Measurements from ENCODE around the gene SLC37A1. TPM values are rescaled to one million over a fixed set of nuclear protein-coding genes. Genes with fewer than 3 reads are reported as not detected.

Gene SLC37A1
- total RNA-seq, 2 donors from 2014 or later: 22.7 to 47.0 TPM

DNA sequence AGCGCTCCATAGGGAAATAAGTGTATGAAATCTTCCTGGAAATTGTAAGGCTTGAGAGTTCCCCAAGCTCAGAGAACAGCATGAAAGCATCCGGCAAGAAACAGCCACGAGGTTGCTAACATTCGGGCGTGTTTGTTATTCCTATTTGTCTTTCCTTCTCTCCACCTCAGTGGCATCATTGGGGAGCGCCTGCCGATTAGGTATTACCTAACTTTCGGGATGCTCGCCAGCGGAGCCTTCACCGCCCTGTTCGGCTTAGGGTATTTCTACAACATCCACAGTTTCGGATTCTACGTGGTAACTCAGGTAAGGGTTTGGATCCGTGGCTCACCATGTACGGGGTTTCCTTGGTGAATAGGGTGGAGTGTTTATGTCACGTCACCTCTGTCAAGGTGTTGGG is 25.7 kb downstream of the SLC37A1 start:
- Mint-ChIP-seq H3K27me3 (ENCODE audit: insufficient read depth) (no peaks in the 10 kb centered on the region), H3K9me3 (no peaks in the 10 kb centered on the region), H3K4me3 (no peak overlapping the region), H3K36me3 (ENCODE audit: low read depth) (peaks cover 70% of the 10 kb centered on the region), H3K4me1 (peaks cover 26% of the 10 kb centered on the region), H3K27ac (no peak overlapping the region)
- Histone ChIP-seq H3K9ac (ENCODE audit: extremely low read depth, low read length, poor library complexity, severe bottlenecking) (no peak overlapping the region), H3K9me3 (ENCODE audit: control insufficient read depth, low read length) (no peaks in the 10 kb centered on the region), H3K27ac (ENCODE audit: low read depth, low read length) (no peak overlapping the region), H3K36me3 (ENCODE audit: control insufficient read depth, insufficient read depth, low read length) (peaks cover 5% of the 10 kb centered on the region), H3K27me3 (ENCODE audit: control insufficient read depth, insufficient read depth, low read length, poor library complexity, severe bottlenecking) (no peaks in the 10 kb centered on the region), H3K4me1 (ENCODE audit: control insufficient read depth, insufficient read depth, low read length) (no peaks in the 10 kb centered on the region), H3K4me3 (ENCODE audit: low read length) (no peak overlapping the region)
- DNase-seq: no peak
- TF ChIP-seq CTCF (conservative IDR thresholded peaks at IDR 0.05): no peak
- 95 to 96% methylated on average over 17 of the region's 17 CpGs for WGBS, 2 experiments (ENCODE audit: insufficient coverage in 1 of 2, insufficient read length in 1 of 2)

- no peak overlapping the region for H3K27ac Mint-ChIP-seq
Measured at GRCh38 chr21:42539931-42540343, 26.3 kb downstream of the SLC37A1 start.

GRCh38 chr21:42540396-42540795 is 26.7 kb downstream of the SLC37A1 start:
- no peak overlapping the region for H3K4me3 Mint-ChIP-seq
- DNase-seq: no peak
- H3K36me3 Mint-ChIP-seq (ENCODE audit: low read depth): peaks cover 71% of the 10 kb centered on the region
- Histone ChIP-seq H3K4me3 (ENCODE audit: low read length) (no peak overlapping the region), H3K9me3 (ENCODE audit: control insufficient read depth, low read length) (no peaks in the 10 kb centered on the region), H3K27me3 (ENCODE audit: control insufficient read depth, insufficient read depth, low read length, poor library complexity, severe bottlenecking) (no peaks in the 10 kb centered on the region), H3K36me3 (ENCODE audit: control insufficient read depth, insufficient read depth, low read length) (peaks cover 5% of the 10 kb centered on the region), H3K27ac (ENCODE audit: low read depth, low read length) (no peak overlapping the region), H3K4me1 (ENCODE audit: control insufficient read depth, insufficient read depth, low read length) (no peaks in the 10 kb centered on the region), H3K9ac (ENCODE audit: extremely low read depth, low read length, poor library complexity, severe bottlenecking) (no peak overlapping the region)
- no peak for TF ChIP-seq CTCF (conservative IDR thresholded peaks at IDR 0.05)
- WGBS, 2 experiments (ENCODE audit: insufficient coverage in 1 of 2, insufficient read length in 1 of 2): 77 to 83% methylated on average over 5 to 8 of the region's 8 CpGs
- no peaks in the 10 kb centered on the region for H3K27me3 Mint-ChIP-seq (ENCODE audit: insufficient read depth)
- no peaks in the 10 kb centered on the region for H3K9me3 Mint-ChIP-seq
- no peak overlapping the region for H3K27ac Mint-ChIP-seq
- H3K4me1 Mint-ChIP-seq: peaks cover 31% of the 10 kb centered on the region

More at GRCh38 chr21:42539931-42540343, 26.3 kb downstream of the SLC37A1 start:
- DNase-seq: peak; percentile 77
- Mint-ChIP-seq H3K4me3 (no peak overlapping the region), H3K36me3 (ENCODE audit: low read depth) (peaks cover 71% of the 10 kb centered on the region), H3K9me3 (no peaks in the 10 kb centered on the region), H3K27me3 (ENCODE audit: insufficient read depth) (no peaks in the 10 kb centered on the region), H3K4me1 (peaks cover 31% of the 10 kb centered on the region)
- Histone ChIP-seq H3K4me1 (ENCODE audit: control insufficient read depth, insufficient read depth, low read length) (no peaks in the 10 kb centered on the region), H3K9me3 (ENCODE audit: control insufficient read depth, low read length) (no peaks in the 10 kb centered on the region), H3K4me3 (ENCODE audit: low read length) (no peak overlapping the region), H3K27ac (ENCODE audit: low read depth, low read length) (no peak overlapping the region), H3K36me3 (ENCODE audit: control insufficient read depth, insufficient read depth, low read length) (peaks cover 5% of the 10 kb centered on the region), H3K9ac (ENCODE audit: extremely low read depth, low read length, poor library complexity, severe bottlenecking) (no peak overlapping the region), H3K27me3 (ENCODE audit: control insufficient read depth, insufficient read depth, low read length, poor library complexity, severe bottlenecking) (no peaks in the 10 kb centered on the region)
- WGBS, 2 experiments (ENCODE audit: insufficient coverage in 1 of 2, insufficient read length in 1 of 2): 80 to 83% methylated on average over 5 to 6 of the region's 7 CpGs
- peak; percentile 64 for TF ChIP-seq CTCF (conservative IDR thresholded peaks at IDR 0.05)
